ENCODE results near the gene ANKUB1. TPM values are rescaled to one million over a fixed set of nuclear protein-coding genes. Genes with fewer than 3 reads are reported as not detected.
A peak's percentile ranks its signal among the peaks of the same experiment; 100 is the strongest.

ANKUB1 gene
- total RNA-seq, 1 donor, result not detected

DNA sequence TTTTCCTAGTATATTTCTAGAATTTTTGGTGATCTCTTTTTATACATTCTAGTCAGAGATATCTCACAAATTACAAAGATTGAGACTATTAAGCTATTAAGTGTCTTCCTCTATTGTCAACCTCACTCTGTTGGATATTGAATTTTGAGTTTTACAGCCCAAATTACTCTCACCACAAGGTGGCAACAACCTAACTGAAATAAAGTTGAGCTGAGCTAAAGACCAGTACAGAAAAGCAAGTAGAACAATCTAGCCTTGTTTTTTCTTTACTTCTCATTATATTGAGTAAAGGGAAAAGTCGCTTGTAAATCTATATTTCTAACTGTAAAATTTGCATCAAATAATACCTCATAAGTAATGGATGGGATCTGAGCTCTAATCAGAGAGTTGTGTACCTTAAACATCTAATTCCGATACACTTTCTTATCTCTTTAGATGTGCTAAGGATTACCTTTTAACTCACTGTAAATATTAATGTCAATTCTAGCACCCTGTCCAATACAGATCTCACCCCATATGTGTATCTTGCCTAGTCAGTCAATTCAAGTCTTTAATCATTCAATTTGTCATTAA lies 26.5 kb downstream of the ANKUB1 start:
- DNase-seq (ENCODE audit: low read depth in 2 of 3, low spot score in 2 of 3), result peak in 1 of 3 donors; percentile 74

DNA sequence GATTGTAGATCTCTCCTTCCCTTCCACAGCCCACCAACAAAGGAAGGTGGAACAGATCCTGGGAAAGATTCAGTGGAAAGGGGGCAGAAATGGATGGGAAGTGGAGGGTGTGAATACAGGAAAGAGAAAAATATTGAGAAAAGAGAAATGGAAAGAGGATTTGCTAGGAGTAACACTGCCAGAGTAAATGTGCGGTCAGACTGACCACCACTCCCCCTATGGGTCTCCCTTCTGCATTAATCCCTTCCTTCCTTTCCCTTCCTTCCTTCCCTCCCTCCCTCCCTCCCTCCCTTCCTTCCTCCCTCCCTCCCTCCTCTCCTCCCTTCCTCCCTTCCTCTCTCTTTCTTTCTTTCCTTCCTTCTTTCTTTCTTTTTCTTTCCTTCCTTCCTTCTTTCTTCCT lies 28.1 kb downstream of the ANKUB1 start:
- DNase-seq (ENCODE audit: low read depth in 2 of 3, low spot score in 2 of 3), result no peak

DNA sequence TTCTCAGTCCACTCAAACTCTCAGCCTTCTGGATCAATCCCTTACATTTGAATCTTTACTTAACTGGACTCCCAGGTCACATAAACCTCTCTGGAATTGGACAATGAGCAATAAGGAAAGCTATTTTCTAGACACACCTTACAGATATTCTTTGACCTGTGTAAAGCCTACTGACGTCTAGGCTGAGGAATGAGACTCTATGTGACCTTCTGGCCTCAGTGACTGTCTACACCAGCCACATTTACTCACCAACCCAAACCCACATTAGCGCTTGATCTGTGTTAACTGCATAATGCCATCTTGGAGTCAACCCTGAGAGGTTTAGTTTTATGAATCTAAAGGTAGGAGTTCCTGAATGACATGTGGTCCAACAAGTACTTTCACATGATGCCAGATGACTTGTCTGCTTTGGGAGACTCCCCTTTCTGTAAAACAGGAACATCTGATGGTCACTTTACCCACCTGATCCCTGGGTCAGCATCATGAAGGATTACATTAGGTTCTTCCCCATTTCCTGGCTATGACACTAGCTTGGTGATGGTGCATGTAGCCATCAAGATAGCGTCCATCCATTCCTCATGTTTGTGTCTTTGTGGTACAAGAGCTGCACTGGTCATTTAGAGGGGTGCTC lies 28.7 kb downstream of the ANKUB1 start:
- no peak for DNase-seq (ENCODE audit: low read depth in 2 of 3, low spot score in 2 of 3)

DNA sequence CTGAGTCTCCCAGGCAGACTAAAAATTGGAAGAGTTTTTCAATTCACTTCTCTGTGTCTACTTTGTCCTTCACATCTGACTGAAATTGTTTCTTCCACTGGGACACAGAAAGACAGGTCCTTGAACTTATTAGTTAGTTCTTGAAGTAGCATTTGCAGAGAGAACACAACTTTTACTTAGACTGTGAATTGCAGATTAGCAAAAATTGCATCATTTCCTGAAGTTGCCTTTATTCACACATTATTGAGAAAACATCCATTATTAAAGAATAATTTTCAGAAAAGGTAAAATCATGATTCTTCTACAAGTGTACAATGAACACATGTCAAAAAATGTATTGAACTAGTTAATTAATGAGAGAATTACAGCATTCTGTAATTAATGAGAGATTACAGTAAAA lies 38.6 kb downstream of the ANKUB1 start:
- DNase-seq (ENCODE audit: low read depth in 2 of 3, low spot score in 2 of 3), result no peak

DNA sequence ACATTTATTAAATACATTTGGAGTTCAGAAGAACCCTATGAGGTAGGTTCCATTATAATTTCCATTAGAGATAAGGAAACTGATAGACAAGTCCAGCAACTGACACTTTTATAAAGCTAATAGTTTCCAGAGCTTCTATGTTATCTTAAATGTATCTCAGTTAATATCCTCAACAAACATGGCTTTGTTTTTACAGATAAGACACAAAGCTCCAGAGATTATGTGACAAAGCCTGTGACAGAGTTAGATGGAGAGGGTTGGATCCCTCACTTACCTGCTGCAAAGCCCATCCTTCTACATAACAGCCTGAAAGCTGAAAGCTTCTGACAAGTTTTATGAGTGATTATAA lies 39.6 kb downstream of the ANKUB1 start:
- no peak for DNase-seq (ENCODE audit: low read depth in 2 of 3, low spot score in 2 of 3)

DNA sequence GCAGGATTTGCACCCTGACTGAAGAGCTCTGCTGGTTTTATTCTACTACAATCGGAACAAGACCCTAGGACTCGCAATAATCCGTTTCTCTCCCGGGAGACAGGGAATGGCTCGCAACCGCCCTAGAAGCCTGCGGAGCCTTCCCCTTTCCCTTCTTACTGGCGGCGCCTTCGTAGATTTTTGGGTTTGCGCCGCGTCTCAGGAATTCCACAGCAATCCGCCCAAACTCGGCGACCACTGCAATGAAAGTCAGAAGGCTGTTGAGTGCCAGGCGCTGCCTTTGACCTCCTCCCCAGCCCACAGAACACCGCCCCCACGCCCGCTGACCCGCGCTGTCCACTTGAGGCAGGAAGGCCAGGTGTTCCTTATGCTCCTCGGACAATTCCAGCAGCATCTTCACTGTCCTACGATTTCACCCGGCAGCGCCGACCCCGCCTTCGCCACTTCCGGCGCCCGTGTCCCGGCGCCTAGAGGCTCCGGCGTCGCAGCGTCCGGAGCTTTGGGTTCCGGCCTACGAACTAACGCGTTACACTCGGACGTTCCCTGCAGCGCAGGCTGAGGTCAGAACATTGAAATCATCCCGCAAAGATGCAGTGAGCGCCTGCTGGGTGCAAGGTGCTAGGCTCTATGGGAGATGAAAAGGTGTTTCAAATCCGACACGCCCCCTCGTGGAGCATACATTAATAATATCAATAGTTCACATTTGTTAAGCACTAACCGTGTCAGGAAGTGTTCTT lies 40.1 kb downstream of the ANKUB1 start, which contains the start of gene COMMD2:
Gene COMMD2, minus strand, starts transcription at position 439 of the 737 bp plus-strand sequence. Its CDS starts 45 bp downstream, at position 394.
- DNase-seq (ENCODE audit: low read depth in 2 of 3, low spot score in 2 of 3), result peak; percentile 60 to 87 (median 82)

DNA sequence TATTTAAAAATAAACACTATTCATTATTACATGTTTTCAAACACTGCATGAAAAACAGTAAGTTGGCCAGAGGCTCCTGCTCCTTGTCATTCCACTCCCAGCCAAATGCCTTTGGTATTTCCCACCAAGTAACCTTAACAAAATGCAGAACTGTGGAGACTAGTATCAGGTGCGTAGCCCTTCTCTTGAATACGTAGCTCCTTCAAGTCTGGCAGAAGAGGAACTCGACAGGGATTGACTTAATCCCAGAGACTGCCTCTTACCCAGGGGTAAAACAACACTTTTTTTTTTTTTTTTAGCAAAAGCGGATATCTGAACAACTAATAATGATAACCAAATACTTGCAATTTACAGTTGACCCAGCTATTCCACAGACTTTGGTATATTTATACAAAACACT lies 40.8 kb downstream of the ANKUB1 start:
- DNase-seq (ENCODE audit: low read depth in 2 of 3, low spot score in 2 of 3), result no peak

DNA sequence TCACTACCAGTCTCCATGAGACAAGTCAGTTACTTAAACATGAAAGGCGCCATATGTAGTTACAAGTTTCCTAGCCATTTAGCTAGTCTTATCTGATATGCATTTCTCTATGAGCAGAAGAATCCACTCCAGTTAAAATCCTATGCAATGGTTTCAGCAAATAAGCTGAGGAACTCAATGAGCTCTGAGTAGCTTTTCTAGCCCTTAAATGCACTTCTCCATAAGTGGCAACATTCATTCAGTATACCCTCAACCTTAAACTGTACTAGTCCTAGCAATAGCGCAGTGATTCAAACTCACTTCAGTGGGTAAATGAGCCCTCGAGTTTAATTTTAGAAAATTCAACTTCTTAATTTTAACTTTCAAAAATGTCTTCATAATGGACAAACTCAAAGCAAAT lies 47.7 kb downstream of the ANKUB1 start:
- DNase-seq (ENCODE audit: low read depth in 2 of 3, low spot score in 2 of 3), result no peak

DNA sequence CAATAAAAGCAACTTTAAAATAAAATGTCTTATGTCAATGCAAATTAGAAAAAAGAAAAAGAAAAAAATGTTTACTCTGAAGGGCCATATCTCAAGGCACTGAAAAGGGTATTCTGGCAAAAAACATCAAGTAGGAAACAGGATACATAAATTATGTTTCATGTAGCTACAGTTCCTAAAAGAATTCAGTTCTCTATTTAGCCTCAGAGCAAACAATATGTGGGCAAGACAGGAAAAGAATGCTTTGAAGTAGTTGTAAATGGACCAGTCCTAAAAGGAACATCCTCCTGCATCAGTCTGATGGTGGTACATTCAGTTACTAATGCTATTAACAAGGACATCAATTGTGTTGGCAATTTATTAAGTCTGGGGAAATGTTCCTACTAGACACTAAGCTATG lies 48.2 kb downstream of the ANKUB1 start:
- peak in 1 of 3 donors; percentile 60 for DNase-seq (ENCODE audit: low read depth in 2 of 3, low spot score in 2 of 3)

DNA sequence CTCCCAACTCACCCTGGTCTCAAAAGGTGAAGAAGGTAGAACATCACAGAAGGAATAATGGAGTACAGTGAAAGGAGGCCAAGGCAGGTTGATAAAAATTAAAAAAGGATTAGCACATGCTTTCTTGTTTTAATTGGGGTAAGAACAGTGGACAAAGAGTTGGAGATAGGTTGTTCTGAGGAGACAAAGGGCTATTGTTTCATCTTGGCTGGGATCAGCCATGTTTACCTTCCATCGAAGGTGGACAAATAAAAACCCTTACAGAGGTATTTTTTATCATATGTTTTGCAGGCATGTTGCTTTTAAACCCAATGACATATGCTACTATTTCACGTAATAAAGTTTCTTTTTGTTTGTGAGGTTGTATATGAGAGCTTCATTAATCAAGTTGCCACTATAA lies 53.0 kb downstream of the ANKUB1 start:
- DNase-seq (ENCODE audit: low read depth in 2 of 3, low spot score in 2 of 3), result no peak

DNA sequence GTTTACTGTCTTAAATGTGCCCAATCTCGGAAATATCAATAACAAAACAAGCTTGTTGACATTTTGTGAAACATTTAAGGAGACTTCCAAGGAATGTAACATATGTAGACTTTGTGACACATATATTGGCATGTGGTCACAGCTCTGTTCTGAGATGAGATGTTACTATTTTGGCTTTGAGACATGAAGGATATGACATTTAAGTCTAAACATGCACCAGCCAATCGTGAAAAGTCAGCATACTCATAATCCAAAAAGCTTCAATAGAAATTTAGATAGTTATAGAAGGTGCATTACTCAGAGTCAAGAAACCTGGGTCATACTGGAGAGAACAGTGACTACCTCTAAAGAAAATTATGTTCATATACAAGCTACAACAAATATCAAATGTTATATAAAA lies 53.5 kb downstream of the ANKUB1 start:
- DNase-seq (ENCODE audit: low read depth in 2 of 3, low spot score in 2 of 3), result no peak

DNA sequence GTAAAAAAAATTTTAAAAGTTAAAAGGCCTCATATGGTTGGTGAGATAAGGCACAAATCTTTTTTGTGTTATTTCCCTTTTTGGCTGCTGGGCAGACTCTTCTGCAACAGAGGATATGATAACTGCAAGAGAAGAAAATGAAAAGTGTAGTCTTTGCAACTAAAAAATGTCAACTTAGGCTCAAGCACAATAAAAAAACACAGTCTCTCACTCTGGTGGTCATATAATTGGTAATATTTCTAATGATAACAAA lies 55.5 kb downstream of the ANKUB1 start:
- peak in 2 of 3 donors; percentile 41 to 77 for DNase-seq (ENCODE audit: low read depth in 2 of 3, low spot score in 2 of 3)

DNA sequence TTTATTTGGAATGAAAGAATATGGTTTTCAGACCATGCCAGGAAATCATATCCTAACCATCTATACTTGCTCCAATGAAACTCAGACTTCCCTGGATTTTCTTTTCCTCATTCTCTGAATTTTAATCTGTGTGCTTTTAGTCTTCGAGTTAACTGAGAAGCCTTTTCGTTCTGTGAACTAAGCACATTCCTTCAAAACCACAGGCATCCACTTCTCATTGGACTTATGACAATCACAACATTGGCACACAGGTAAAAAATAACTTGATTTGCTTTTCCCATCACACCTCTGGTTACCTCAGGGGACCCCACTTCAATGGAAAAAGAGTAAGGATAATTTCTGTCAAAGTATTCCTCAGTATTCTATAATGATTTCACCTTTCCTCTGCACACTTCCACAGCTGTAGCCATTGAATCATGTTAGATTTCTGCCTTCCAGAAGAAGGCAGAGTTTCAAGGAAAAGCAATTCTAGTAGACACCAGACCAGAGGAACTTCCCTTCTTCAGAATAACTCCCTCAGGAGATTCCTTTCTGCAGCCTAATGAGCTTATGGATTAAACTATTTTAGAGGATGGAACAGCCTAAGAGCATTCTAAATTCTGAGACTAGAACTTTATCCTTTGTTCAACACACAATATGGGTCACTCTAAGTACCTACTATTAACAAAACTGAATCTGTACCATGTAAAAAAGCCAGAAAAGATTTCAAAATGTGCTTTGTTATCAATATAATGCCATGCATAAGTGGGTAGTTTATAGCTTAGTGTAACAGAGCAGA lies 56.0 kb downstream of the ANKUB1 start:
- no peak for DNase-seq (ENCODE audit: low read depth in 2 of 3, low spot score in 2 of 3)

DNA sequence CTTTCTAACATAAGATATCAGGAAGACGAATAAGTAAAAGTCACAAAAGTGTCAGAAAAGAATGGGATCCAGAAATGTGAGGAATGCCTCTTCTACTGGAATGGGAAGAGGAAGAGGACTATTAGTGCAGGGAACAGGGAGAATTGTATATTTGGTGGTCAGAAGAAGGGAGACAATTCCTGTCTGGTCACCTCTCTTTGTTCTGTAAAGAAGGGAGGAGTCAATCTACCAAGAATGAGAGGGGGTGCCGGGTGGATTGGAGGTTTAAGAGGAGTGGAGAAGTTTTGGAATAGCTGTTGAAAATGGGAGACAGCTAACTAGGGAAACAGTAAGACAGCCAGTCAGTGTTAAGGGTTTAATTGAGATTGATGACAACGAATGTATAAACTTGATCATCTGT lies 60.1 kb downstream of the ANKUB1 start:
- DNase-seq (ENCODE audit: low read depth in 2 of 3, low spot score in 2 of 3), result no peak

DNA sequence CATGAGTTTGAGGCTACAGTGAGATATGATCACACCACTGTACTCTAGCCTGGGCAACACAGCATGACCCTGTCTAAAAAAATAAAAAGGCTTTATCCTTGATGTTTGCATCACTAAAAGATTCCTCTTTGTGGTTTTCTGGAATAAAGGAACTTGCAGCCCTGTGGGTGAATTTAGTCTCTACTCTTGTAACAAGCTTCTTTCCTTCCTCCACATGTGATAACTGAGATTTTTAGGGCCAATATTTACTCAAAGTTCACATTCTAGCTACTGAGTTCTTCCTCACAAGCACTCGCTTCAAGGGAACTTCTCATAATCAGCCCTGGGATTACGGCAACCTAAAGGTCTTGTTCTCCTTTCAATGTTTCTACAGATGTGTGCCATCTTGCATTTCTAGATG lies 64.7 kb downstream of the ANKUB1 start:
- DNase-seq (ENCODE audit: low read depth in 2 of 3, low spot score in 2 of 3), result no peak

DNA sequence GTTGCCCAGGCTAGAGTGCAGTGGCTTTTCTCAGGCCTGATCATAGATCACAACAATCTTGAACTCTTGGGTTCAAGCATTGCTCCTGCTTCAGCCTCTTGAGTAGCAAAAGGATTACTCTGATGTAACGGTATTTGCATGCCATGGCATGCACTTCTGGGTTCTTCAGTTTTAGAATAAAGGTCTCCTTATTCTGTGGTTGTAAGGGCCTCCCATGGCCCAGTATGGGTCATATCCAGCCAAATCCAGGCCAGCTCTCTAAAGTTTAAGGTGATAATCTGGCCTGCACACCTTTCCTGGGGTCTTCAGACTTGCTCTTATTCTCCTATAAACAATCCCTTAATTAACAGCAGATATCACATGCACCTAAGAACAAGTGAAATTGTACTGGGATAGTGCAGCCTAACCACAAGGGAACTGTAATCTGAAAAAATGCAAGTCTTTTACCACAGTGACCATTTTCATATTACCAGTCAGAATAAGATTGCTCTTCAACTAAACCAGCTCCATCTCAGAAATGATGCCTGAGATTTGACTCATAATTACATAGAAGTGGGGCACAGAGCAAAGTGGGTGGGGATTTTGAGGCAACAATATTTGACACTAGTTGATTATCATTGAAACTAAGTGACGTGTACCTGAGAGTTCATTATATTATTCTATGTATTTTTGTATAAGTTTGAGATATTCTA lies 65.5 kb downstream of the ANKUB1 start:
- DNase-seq (ENCODE audit: low read depth in 2 of 3, low spot score in 2 of 3), result no peak

DNA sequence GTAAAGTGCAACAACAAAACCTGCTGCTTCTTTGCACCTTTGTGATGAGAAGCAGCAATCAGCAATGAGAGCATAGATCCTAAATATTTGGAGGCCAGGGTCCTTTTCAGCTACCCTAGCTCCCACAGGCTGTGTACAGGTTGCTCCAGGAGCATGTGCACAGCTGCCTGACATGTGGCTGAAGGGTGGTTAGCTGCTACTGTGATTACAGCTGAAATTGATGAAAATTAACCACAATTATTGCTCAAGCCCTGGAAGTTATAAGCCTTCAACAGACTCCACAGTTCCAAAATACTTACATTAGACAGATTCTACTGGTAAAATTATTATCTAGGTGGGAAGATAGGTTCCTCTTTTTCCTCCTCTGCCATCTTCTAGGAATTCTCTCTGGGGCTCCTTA lies 68.6 kb downstream of the ANKUB1 start:
- no peak for DNase-seq (ENCODE audit: low read depth in 2 of 3, low spot score in 2 of 3)

DNA sequence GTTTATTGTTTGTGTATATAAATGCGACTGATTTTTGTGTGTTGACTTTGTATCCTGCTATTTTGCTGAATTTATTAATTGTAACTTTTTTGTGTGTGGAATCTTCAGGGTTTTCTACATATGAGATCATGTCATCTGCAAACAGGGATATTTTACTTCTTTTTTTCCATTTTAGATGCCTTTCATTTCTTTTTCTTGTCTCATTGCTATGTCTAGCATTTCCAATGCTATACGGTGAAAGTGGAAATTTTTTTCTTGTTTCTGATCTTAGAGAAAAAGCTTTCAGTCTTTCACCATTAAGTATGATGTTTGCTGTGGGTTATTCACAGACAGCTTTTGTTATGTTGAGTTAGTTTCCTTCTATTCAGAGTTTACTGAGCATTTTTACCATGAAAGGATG lies 71.4 kb downstream of the ANKUB1 start:
- DNase-seq (ENCODE audit: low read depth in 2 of 3, low spot score in 2 of 3), result no peak

DNA sequence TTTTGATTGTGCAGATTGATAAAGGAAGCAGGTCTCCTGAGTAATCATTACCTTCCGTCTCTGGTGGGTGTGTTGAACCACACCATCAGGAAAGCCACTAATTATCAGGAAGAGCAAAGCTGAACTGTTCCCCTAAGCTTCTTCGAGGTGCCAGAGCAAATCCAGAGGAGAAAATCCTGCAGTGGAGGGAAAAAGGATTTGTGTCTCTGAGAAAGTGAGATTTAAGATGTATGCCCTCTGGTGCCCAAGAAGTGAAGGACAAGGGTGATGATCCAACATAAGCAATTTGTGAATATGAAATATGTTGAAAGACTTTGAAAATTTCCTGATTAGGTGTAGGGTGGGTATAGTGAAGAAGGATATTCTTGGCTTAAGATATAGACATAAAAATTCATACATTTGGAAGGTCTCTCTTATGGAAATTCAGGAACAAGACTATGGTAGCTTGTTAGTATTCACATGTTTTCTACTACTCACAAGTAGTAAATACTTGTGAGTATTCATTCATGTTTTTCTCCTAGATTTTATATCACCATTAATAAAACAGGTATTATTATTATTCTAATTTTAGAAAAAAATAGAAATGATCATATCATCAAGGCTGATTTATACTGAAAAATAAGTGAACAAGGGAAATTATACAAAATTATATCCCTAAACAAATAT lies 74.8 kb downstream of the ANKUB1 start:
- peak in 2 of 3 donors; percentile 38 to 73 for DNase-seq (ENCODE audit: low read depth in 2 of 3, low spot score in 2 of 3)

DNA sequence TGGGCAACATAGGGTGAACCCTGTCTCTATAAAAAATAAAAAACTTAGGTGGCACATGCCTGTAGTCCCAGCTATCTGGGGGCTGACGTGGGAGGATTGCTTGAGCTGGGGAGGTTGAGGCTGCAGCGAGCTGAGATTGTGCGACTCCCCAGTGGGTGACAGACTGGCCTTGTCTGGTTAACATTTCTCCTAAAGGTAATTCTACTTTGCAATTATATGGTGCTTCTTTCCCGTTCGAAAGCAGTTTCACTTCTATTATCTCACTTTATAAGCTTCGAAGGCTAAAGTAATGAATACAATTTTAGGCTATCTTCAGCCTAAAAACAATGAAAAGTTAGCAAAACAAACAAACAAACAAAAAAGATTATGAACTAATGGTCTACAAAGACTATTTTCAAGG lies 75.4 kb downstream of the ANKUB1 start:
- DNase-seq (ENCODE audit: low read depth in 2 of 3, low spot score in 2 of 3), result no peak

DNA sequence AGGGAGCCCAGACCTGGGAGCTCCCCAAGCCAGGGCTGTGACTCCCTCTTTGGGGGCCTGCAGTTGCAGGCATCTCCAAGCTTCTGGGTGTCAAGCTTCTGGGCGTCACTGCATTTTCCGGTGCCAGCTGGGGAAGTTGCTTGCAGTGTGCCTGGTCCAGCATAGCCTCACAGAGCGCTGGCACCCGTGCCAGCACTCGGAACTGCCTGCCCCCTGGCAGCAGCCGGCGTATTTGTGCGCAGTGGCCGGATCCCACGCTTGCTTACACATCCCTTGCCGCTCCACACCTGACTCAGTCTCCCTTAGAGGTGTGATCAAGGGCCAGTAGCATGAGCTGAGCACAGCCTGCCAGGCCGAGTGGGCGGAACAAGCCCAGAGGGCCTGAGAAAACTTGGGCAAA lies 77.1 kb downstream of the ANKUB1 start:
- no peak for DNase-seq (ENCODE audit: low read depth in 2 of 3, low spot score in 2 of 3)

All from hematopoietic multipotent progenitor cell (in vitro differentiated cells).